ENCODE measurements around the gene CLEC1A.

CLEC1A gene

GRCh38 chr12:10094646-10095395, 4.0 kb downstream of the CLEC1A start:
- TF ChIP-seq CTCF (IDR thresholded peaks at IDR 0.05; ENCODE audit: control extremely low read depth, extremely low read depth, low read depth, missing control alignments): no peak
- no peak for DNase-seq (ENCODE audit: extremely low spot score)
- ChIA-PET CTCF (interaction anchor here (1.1 kb wide), 1 partner anchor 27 kb away, joined by 3 read pairs; no protein-coding TSS in a partner anchor), POLR2A (no interaction called here)

DNA sequence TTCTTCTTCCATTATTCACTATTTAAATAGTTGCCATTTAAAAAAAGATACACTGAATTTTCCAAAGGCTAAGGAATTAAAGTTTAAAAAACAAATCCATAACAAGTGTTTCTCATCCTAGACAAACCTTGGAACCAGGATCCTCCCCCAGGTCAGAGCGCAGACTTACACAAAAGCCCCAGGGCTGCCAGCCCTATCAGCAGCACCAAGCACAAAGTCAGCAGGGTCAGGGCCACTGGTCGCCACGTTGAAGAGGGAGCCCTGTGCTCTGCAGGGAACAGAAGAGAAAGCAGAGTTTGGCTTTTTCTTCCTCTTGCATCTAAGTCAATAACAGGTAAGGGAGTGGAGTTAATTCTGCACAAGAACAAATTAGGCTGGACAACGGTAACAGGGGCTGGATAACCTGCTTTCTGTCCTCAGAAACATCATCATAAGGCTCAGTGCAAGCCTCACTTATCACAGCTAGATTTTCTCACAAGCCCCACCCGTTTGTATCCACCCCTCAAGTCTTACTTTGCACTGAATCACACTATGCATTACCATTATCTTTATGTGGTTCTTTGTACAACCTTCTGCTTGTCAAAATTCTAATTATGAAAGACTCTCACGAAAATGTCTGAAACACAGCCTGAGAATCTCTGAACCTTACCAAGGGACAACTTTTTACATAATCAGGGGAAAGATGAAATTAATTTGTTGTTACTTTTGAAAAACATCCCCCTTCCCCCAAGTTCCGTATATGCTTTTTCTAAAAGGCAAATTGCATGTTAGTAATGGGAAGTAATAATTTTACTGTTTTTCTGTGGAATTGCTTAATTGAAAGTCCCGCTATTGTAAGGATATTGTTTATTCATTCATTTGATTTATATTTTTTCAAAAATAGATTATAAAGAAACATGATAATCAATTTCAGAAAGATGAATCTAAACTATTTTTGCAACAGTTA, 9.6 kb downstream of the CLEC1A start:
- TF ChIP-seq CTCF (IDR thresholded peaks at IDR 0.05; ENCODE audit: control extremely low read depth, extremely low read depth, low read depth, missing control alignments): no peak
- DNase-seq (ENCODE audit: extremely low spot score): no peak
- CTCF ChIA-PET: interaction anchor here (2.2 kb wide), 1 partner anchor 11 kb away, joined by 6 read pairs; no protein-coding TSS in a partner anchor
- POLR2A ChIA-PET: no interaction called here

GRCh38 chr12:10088031-10088430, 10.8 kb downstream of the CLEC1A start:
- CTCF ChIA-PET: no interaction called here
- no peak for TF ChIP-seq CTCF (IDR thresholded peaks at IDR 0.05; ENCODE audit: control extremely low read depth, extremely low read depth, low read depth, missing control alignments)
- no peak for DNase-seq (ENCODE audit: extremely low spot score)
- POLR2A ChIA-PET: no interaction called here

DNA sequence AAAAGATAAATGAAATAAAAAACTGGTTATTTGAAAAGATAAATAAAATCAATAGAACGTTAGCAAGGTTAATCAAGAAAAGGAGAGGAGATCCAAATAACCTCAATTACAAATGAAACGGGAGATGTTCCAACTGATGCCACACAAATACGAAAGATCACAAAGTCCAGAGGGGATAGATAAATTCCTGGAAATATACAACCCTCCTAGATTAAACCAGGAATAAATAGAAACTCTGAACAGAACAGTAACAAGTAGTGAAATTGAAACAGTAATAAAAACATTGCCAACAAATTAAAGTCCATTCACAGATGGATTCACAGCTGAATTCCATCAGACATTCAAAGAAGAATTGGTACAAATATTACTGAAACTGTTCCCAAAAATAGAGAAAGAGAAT, 12.4 kb downstream of the CLEC1A start:
- TF ChIP-seq CTCF (IDR thresholded peaks at IDR 0.05; ENCODE audit: control extremely low read depth, extremely low read depth, low read depth, missing control alignments): no peak
- ChIA-PET POLR2A (no interaction called here), CTCF (no interaction called here)
- DNase-seq (ENCODE audit: extremely low spot score): no peak

DNA sequence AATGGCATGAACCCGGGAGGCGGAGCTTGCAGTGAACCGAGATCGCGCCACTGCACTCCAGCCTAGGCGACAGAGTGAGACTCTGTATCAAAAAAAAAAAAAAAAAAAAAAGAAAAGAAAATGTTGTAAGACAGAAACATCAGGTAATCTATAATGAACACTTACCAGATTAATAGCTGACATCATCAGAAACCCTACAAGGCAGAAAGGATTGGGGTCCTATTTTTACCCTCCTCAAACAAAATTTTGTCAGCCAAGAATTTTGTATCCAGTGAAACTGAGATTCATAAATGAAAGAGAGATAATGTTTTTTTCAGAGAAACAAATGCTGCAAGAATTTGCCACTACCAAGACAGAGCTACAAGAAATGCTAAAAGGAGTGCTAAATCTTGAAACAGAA, 14.1 kb downstream of the CLEC1A start:
- TF ChIP-seq CTCF (IDR thresholded peaks at IDR 0.05; ENCODE audit: control extremely low read depth, extremely low read depth, low read depth, missing control alignments): no peak
- ChIA-PET CTCF (interaction anchor here (1.3 kb wide), 1 partner anchor 10 kb away, joined by 3 read pairs; no protein-coding TSS in a partner anchor), POLR2A (interaction anchor here (0.6 kb wide), 1 partner anchor 20 kb away, joined by 6 read pairs; no protein-coding TSS in a partner anchor)
- DNase-seq (ENCODE audit: extremely low spot score): no peak

- TF ChIP-seq CTCF (IDR thresholded peaks at IDR 0.05; ENCODE audit: control extremely low read depth, extremely low read depth, low read depth, missing control alignments): no peak
- DNase-seq (ENCODE audit: extremely low spot score): no peak
- ChIA-PET POLR2A (no interaction called here), CTCF (interaction anchor here (1.0 to 1.2 kb wide), 3 partner anchors 13 to 18 kb away, joined by 3 to 4 read pairs (median 3); partner anchors contain the start of gene CLEC1A)
These were observed 16.5 kb downstream of the CLEC1A start for GRCh38 chr12:10082117-10082874.
